ENCODE data around the gene CCL8.

Gene CCL8

GRCh38 chr17:34276826-34277225, 42.4 kb upstream of the CCL8 start:
- no peak overlapping the region for H3K4me3 ChIP-seq (ENCODE audit: low read length)
- H3K27ac ChIP-seq (ENCODE audit: low read length), result no peak overlapping the region

GRCh38 chr17:34283571-34283970, 35.7 kb upstream of the CCL8 start:
- Histone ChIP-seq H3K9me3 (replicated peaks; ENCODE audit: insufficient read depth, low read length) (no peaks in the 10 kb centered on the region), H2AFZ (ENCODE audit: low read length) (no peak overlapping the region), H3K36me3 (replicated peaks; ENCODE audit: insufficient read depth, low read length) (no peaks in the 10 kb centered on the region), H3K9me2 (replicated peaks; ENCODE audit: insufficient read depth, low read length) (no peaks in the 10 kb centered on the region), H4K20me1 (ENCODE audit: insufficient read depth, low read length) (no peaks in the 10 kb centered on the region), H3K4me1 (ENCODE audit: low read length) (no peaks in the 10 kb centered on the region), H3K79me2 (ENCODE audit: low read length) (no peaks in the 10 kb centered on the region), H3K27ac (ENCODE audit: low read length) (no peak overlapping the region), H3K4me3 (ENCODE audit: low read length) (no peak overlapping the region), H3K4me2 (ENCODE audit: low read depth, low read length) (no peak overlapping the region), H3F3A (ENCODE audit: insufficient read depth, low read length) (no peaks in the 10 kb centered on the region), H3K9ac (ENCODE audit: low read length) (no peak overlapping the region), H3K27me3 (replicated peaks; ENCODE audit: insufficient read depth, low read length) (no peaks in the 10 kb centered on the region)
- DNase-seq, result no peak
- TF ChIP-seq EZH2phosphoT487 (IDR thresholded peaks at IDR 0.05; ENCODE audit: low read length) (no peak), EZH2 (optimal IDR thresholded peaks at IDR 0.05; ENCODE audit: low read depth, low read length) (no peak), CTCF (IDR thresholded peaks at IDR 0.05; ENCODE audit: low read length) (no peak)

More at GRCh38 chr17:34276826-34277225, 42.4 kb upstream of the CCL8 start:
- DNase-seq, result no peak
- no peaks in the 10 kb centered on the region for H3K9me3 ChIP-seq (replicated peaks; ENCODE audit: insufficient read depth, low read length)
- H3K9ac ChIP-seq (ENCODE audit: low read length), result no peak overlapping the region
- H3K4me1 ChIP-seq (ENCODE audit: low read length), result no peaks in the 10 kb centered on the region
- H3K36me3 ChIP-seq (replicated peaks; ENCODE audit: insufficient read depth, low read length), result no peaks in the 10 kb centered on the region
- H3K79me2 ChIP-seq (ENCODE audit: low read length), result no peaks in the 10 kb centered on the region
- TF ChIP-seq EZH2phosphoT487 (IDR thresholded peaks at IDR 0.05; ENCODE audit: low read length) (no peak), EZH2 (optimal IDR thresholded peaks at IDR 0.05; ENCODE audit: low read depth, low read length) (no peak), CTCF (IDR thresholded peaks at IDR 0.05; ENCODE audit: low read length) (no peak)
- H3K4me2 ChIP-seq (ENCODE audit: low read depth, low read length), result no peak overlapping the region
- no peaks in the 10 kb centered on the region for H3F3A ChIP-seq (ENCODE audit: insufficient read depth, low read length)
- H4K20me1 ChIP-seq (ENCODE audit: insufficient read depth, low read length), result no peaks in the 10 kb centered on the region
- H3K9me2 ChIP-seq (replicated peaks; ENCODE audit: insufficient read depth, low read length), result 0 out of 2 replicates have a peak, but pooled peaks cover 2% of the 10 kb centered on the region
- H2AFZ ChIP-seq (ENCODE audit: low read length), result no peak overlapping the region
- H3K27me3 ChIP-seq (replicated peaks; ENCODE audit: insufficient read depth, low read length), result no peaks in the 10 kb centered on the region

- no peak within 1 kb of the TSS for H2AFZ ChIP-seq (ENCODE audit: low read length)
- H3K27me3 ChIP-seq (replicated peaks; ENCODE audit: insufficient read depth, low read length), result no peaks in the 10 kb centered on the region
- no peak for TF ChIP-seq EZH2phosphoT487 (IDR thresholded peaks at IDR 0.05; ENCODE audit: low read length)
- no peaks in the 10 kb centered on the region for H3F3A ChIP-seq (ENCODE audit: insufficient read depth, low read length)
- no peak for DNase-seq
- no peaks in the 10 kb centered on the region for H3K36me3 ChIP-seq (replicated peaks; ENCODE audit: insufficient read depth, low read length)
- no peaks in the 10 kb centered on the region for H3K79me2 ChIP-seq (ENCODE audit: low read length)
- no peaks in the 10 kb centered on the region for H3K9me3 ChIP-seq (replicated peaks; ENCODE audit: insufficient read depth, low read length)
- no peak within 1 kb of the TSS for H3K4me2 ChIP-seq (ENCODE audit: low read depth, low read length)
- H3K9ac ChIP-seq (ENCODE audit: low read length), result no peak within 1 kb of the TSS
- no peaks in the 10 kb centered on the region for H4K20me1 ChIP-seq (ENCODE audit: insufficient read depth, low read length)
- no peak within 1 kb of the TSS for H3K27ac ChIP-seq (ENCODE audit: low read length)
- no peak within 1 kb of the TSS for H3K4me3 ChIP-seq (ENCODE audit: low read length)
- no peaks in the 10 kb centered on the region for H3K4me1 ChIP-seq (ENCODE audit: low read length)
- no peaks in the 10 kb centered on the region for H3K9me2 ChIP-seq (replicated peaks; ENCODE audit: insufficient read depth, low read length)
Observed at GRCh38 chr17:34285286-34285792, 33.9 kb upstream of the CCL8 start, which contains the start of gene CCL11. TSS of gene CCL11 (plus strand) at chr17:34285742. CDS start at chr17:34285809, 67 bp downstream.

GRCh38 chr17:34287875-34288274, 31.4 kb upstream of the CCL8 start:
- no peak overlapping the region for H3K4me2 ChIP-seq (ENCODE audit: low read depth, low read length)
- H3F3A ChIP-seq (ENCODE audit: insufficient read depth, low read length), result no peaks in the 10 kb centered on the region
- H3K36me3 ChIP-seq (replicated peaks; ENCODE audit: insufficient read depth, low read length), result no peaks in the 10 kb centered on the region
- no peaks in the 10 kb centered on the region for H4K20me1 ChIP-seq (ENCODE audit: insufficient read depth, low read length)
- no peak overlapping the region for H2AFZ ChIP-seq (ENCODE audit: low read length)
- no peak for TF ChIP-seq EZH2phosphoT487 (IDR thresholded peaks at IDR 0.05; ENCODE audit: low read length)
- no peak for TF ChIP-seq EZH2 (optimal IDR thresholded peaks at IDR 0.05; ENCODE audit: low read depth, low read length)
- TF ChIP-seq CTCF (IDR thresholded peaks at IDR 0.05; ENCODE audit: low read length), result no peak
- no peak overlapping the region for H3K9ac ChIP-seq (ENCODE audit: low read length)
- no peaks in the 10 kb centered on the region for H3K9me3 ChIP-seq (replicated peaks; ENCODE audit: insufficient read depth, low read length)
- no peak overlapping the region for H3K27ac ChIP-seq (ENCODE audit: low read length)
- no peak for DNase-seq
- no peaks in the 10 kb centered on the region for H3K27me3 ChIP-seq (replicated peaks; ENCODE audit: insufficient read depth, low read length)
- H3K4me1 ChIP-seq (ENCODE audit: low read length), result no peaks in the 10 kb centered on the region
- H3K79me2 ChIP-seq (ENCODE audit: low read length), result no peaks in the 10 kb centered on the region
- H3K4me3 ChIP-seq (ENCODE audit: low read length), result no peak overlapping the region
- H3K9me2 ChIP-seq (replicated peaks; ENCODE audit: insufficient read depth, low read length), result no peaks in the 10 kb centered on the region

Measured in MM.1S (cell line).